B cell (primary cell): ENCODE data around the gene SHC3.

Experiments used
- CTCF ChIP-seq: fragments of 200-600 bp; IDR thresholded peaks from one replicate; pipeline ENCODE4 v1.8.0; 2022; ENCODE audit warnings: antibody characterized with exemption, mild to moderate bottlenecking
- EZH2 ChIP-seq: IDR thresholded peaks from 2 replicates; pipeline ENCODE4 v1.6.1; 2012; ENCODE audit warnings: borderline replicate concordance, low read depth, mild to moderate bottlenecking, moderate library complexity, low read length; ENCODE audit not compliant: insufficient read depth, poor library complexity, severe bottlenecking

- TF ChIP-seq CTCF (no peak), EZH2 (no peak)
Observed at GRCh38 chr9:89073397-89073796, 105.2 kb downstream of the SHC3 start.
